Progenitor cell of endocrine pancreas (in vitro differentiated cells): ENCODE measurements around the gene ABTB2. TPM values are rescaled to one million over a fixed set of nuclear protein-coding genes. Genes with fewer than 3 reads are reported as not detected.
A peak's percentile ranks its signal among the peaks of the same experiment; 100 is the strongest.

Experiments
- DNase-seq: peaks from one replicate; pipeline ENCODE4 v3.0.0; 2021; ENCODE audit warnings: low spot score; ENCODE audit not compliant: unreplicated experiment
- H3K27ac Mint-ChIP-seq: 2 replicates; pipeline ENCODE4 v1.8.0; 2021; ENCODE audit warnings: mild to moderate bottlenecking, moderate library complexity, mixed read lengths
- H3K27me3 Mint-ChIP-seq: 2 replicates; pipeline ENCODE4 v1.8.0; 2021; ENCODE audit warnings: mixed read lengths
- H3K36me3 Mint-ChIP-seq: 2 replicates; pipeline ENCODE4 v1.8.0; 2022; ENCODE audit warnings: mixed read lengths; ENCODE audit not compliant: insufficient read depth
- H3K4me1 Mint-ChIP-seq: 2 replicates; pipeline ENCODE4 v1.8.0; 2021; ENCODE audit warnings: low read depth, mixed read lengths
- H3K4me3 Mint-ChIP-seq: 2 replicates; pipeline ENCODE4 v1.8.0; 2021; ENCODE audit warnings: low read depth, mild to moderate bottlenecking, moderate library complexity, mixed read lengths
- H3K9me3 Mint-ChIP-seq: 2 replicates; pipeline ENCODE4 v1.8.0; 2021; ENCODE audit warnings: low read depth, mixed read lengths
- total RNA-seq: library from RNA; stranded (reverse); gene quantifications from 2 replicates; pipeline ENCODE4 v1.2.1, GENCODE V29; 2021
- TF ChIP-seq, protein P1 (sequence below): fragments of 200-600 bp; sonication (generic); IDR thresholded peaks from one replicate; pipeline ENCODE4 v1.5.0; 2021; ENCODE audit warnings: antibody characterized with exemption, mild to moderate bottlenecking; ENCODE audit not compliant: unreplicated experiment

ABTB2 gene
- total RNA-seq, 1 donor from 2014 or later, result 19.5 TPM

GRCh38 chr11:34343686-34344085, 14.1 kb downstream of the ABTB2 start:
- Mint-ChIP-seq H3K4me1 (peaks cover 40% of the 10 kb centered on the region), H3K27me3 (no peaks in the 10 kb centered on the region), H3K4me3 (no peak overlapping the region), H3K9me3 (no peaks in the 10 kb centered on the region), H3K27ac (no peak overlapping the region), H3K36me3 (no peaks in the 10 kb centered on the region)
- no peak for DNase-seq
- TF ChIP-seq, protein P1, sequence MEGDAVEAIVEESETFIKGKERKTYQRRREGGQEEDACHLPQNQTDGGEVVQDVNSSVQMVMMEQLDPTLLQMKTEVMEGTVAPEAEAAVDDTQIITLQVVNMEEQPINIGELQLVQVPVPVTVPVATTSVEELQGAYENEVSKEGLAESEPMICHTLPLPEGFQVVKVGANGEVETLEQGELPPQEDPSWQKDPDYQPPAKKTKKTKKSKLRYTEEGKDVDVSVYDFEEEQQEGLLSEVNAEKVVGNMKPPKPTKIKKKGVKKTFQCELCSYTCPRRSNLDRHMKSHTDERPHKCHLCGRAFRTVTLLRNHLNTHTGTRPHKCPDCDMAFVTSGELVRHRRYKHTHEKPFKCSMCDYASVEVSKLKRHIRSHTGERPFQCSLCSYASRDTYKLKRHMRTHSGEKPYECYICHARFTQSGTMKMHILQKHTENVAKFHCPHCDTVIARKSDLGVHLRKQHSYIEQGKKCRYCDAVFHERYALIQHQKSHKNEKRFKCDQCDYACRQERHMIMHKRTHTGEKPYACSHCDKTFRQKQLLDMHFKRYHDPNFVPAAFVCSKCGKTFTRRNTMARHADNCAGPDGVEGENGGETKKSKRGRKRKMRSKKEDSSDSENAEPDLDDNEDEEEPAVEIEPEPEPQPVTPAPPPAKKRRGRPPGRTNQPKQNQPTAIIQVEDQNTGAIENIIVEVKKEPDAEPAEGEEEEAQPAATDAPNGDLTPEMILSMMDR, result no peak

GRCh38 chr11:34343153-34343552, 14.7 kb downstream of the ABTB2 start:
- Mint-ChIP-seq H3K9me3 (no peaks in the 10 kb centered on the region), H3K4me3 (no peak overlapping the region), H3K27ac (no peak overlapping the region), H3K27me3 (no peaks in the 10 kb centered on the region), H3K36me3 (no peaks in the 10 kb centered on the region), H3K4me1 (peaks cover 40% of the 10 kb centered on the region)
- TF ChIP-seq, protein P1, result no peak
- no peak for DNase-seq

DNA sequence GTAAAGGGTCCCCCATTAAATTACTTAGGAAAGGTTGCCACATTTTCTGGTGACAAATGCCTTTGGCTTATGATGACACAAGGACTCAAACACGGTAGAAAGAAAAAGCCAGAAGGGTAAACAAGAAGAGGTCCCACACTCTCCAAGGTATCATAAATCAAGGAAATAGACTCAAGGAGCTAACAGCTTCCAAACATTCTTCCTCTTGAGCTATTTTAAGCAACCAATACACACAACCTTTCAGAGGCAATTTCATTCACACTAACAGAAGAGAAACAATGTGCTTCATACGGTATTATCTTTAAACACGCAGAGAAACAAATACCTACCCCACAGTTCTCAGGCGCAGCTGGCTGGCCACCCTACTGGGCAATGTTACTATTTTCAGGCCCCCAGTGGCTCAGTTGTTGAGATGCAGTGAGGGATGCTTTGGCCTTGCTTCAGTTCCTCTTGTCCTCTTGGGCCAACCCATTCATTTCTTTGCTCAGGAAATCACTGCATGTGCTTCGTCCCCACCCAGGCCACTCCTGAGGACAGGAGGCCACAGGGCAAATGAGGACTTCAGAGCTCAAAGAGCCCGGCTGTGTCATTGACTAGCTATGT, 15.8 kb downstream of the ABTB2 start:
- Mint-ChIP-seq H3K4me3 (no peak overlapping the region), H3K4me1 (peaks cover 40% of the 10 kb centered on the region), H3K9me3 (no peaks in the 10 kb centered on the region), H3K36me3 (no peaks in the 10 kb centered on the region), H3K27ac (peak overlapping the region; percentile 81), H3K27me3 (no peaks in the 10 kb centered on the region)
- TF ChIP-seq, protein P1, result no peak
- DNase-seq, result no peak

- H3K27ac Mint-ChIP-seq, result no peak overlapping the region
- no peaks in the 10 kb centered on the region for H3K36me3 Mint-ChIP-seq
- no peaks in the 10 kb centered on the region for H3K9me3 Mint-ChIP-seq
- DNase-seq, result no peak
- H3K4me1 Mint-ChIP-seq, result peaks cover 39% of the 10 kb centered on the region
- no peak overlapping the region for H3K4me3 Mint-ChIP-seq
- no peaks in the 10 kb centered on the region for H3K27me3 Mint-ChIP-seq
- TF ChIP-seq, protein P1, result no peak
Observed at GRCh38 chr11:34341096-34341495, 16.7 kb downstream of the ABTB2 start.

DNA sequence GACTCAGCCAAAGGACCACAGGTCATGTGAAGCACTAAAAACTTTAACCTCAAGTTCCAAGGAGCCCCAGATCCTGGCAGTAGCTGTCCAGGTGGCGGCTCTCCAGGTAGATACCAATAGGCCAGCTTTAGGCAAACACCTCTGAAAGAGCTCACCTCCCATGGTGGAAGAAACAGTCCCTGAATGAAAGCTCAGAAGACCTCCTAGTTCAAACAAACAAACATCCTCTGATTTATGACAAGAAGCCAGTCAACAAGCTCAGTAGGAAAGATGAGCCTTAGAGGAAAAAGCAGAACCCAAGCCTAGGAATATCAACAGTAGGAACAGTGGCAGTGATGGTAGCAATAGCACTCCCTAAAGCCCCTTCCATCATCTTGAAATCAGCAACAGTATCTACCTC, 17.2 kb downstream of the ABTB2 start:
- Mint-ChIP-seq H3K4me1 (peaks cover 35% of the 10 kb centered on the region), H3K27ac (no peak overlapping the region), H3K27me3 (no peaks in the 10 kb centered on the region), H3K4me3 (no peak overlapping the region), H3K36me3 (no peaks in the 10 kb centered on the region), H3K9me3 (no peaks in the 10 kb centered on the region)
- DNase-seq, result no peak
- TF ChIP-seq, protein P1, result no peak
